ENCODE data around the gene SNX17. TPM values are rescaled to one million over a fixed set of nuclear protein-coding genes. Genes with fewer than 3 reads are reported as not detected.

SNX17 gene
- total and polyA plus RNA-seq, 12 donors = 32.4 to 82.5 (median 68.8) TPM

- DNase-seq (no peak), ATAC-seq (no peak)
- peaks cover 3 to 47% (median 31%) of the 10 kb centered on the region in 9 donors for H3K4me1 ChIP-seq
- no peaks in the 10 kb centered on the region for H3K27me3 ChIP-seq
- no peak for TF ChIP-seq CTCF (IDR thresholded peaks at IDR 0.05)
- no peak overlapping the region for H3K4me3 ChIP-seq
- intact Hi-C loops (cut with DNase I) = loop anchor here in 1 of 10 donors (10.0 kb wide), 1 partner anchor 601 kb away; no protein-coding TSS in a partner anchor
- H3K36me3 ChIP-seq = peaks cover 0 to 71% (median 48%) of the 10 kb centered on the region in 9 donors
- no peak overlapping the region for H3K27ac ChIP-seq
- H3K9me3 ChIP-seq = no peaks in the 10 kb centered on the region
- WGBS, 2 donors = 92 to 94% methylated on average over 20 of the region's 20 CpGs
Observed at GRCh38 chr2:27375513-27376099, 5.2 kb downstream of the SNX17 start.

- peaks cover 0 to 73% (median 48%) of the 10 kb centered on the region in 9 donors for H3K36me3 ChIP-seq
- H3K27me3 ChIP-seq = no peaks in the 10 kb centered on the region
- peaks cover 7 to 48% (median 30%) of the 10 kb centered on the region in 9 donors for H3K4me1 ChIP-seq
- no peaks in the 10 kb centered on the region for H3K9me3 ChIP-seq
- DNase-seq = no peak
- no peak for TF ChIP-seq CTCF (IDR thresholded peaks at IDR 0.05)
- ATAC-seq = no peak
- no peak overlapping the region for H3K4me3 ChIP-seq
- no peak overlapping the region for H3K27ac ChIP-seq
- intact Hi-C loops (cut with DNase I) = loop anchor here in 1 of 10 donors (10.0 kb wide), 1 partner anchor 602 kb away; no protein-coding TSS in a partner anchor
- 79 to 81% methylated on average over 16 of the region's 16 CpGs for WGBS, 2 donors
Observed at GRCh38 chr2:27376151-27376865, 5.9 kb downstream of the SNX17 start.

GRCh38 chr2:27376866-27377617, 6.6 kb downstream of the SNX17 start:
- Histone ChIP-seq H3K4me3 (no peak overlapping the region), H3K36me3 (peaks cover 0 to 79% (median 54%) of the 10 kb centered on the region in 9 donors), H3K27me3 (no peaks in the 10 kb centered on the region), H3K4me1 (peaks cover 5 to 45% (median 25%) of the 10 kb centered on the region in 9 donors), H3K27ac (no peak overlapping the region), H3K9me3 (no peaks in the 10 kb centered on the region)
- DNase-seq (no peak), ATAC-seq (no peak)
- intact Hi-C loops (cut with DNase I) = loop anchor here in 1 of 10 donors (10.0 kb wide), 1 partner anchor 602 kb away; no protein-coding TSS in a partner anchor
- TF ChIP-seq CTCF (IDR thresholded peaks at IDR 0.05) = no peak
- WGBS, 2 donors = 65 to 72% methylated on average over 10 of the region's 10 CpGs

GRCh38 chr2:27377618-27378095, 7.2 kb downstream of the SNX17 start:
- DNase-seq (no peak), ATAC-seq (no peak)
- Histone ChIP-seq H3K4me1 (peaks cover 5 to 39% (median 19%) of the 10 kb centered on the region in 9 donors), H3K9me3 (no peaks in the 10 kb centered on the region), H3K36me3 (peaks cover 0 to 79% (median 55%) of the 10 kb centered on the region in 9 donors), H3K27me3 (no peaks in the 10 kb centered on the region), H3K27ac (no peak overlapping the region), H3K4me3 (no peak overlapping the region)
- intact Hi-C loops (cut with DNase I) = loop anchor here in 1 of 10 donors (10.0 kb wide), 1 partner anchor 603 kb away; no protein-coding TSS in a partner anchor
- TF ChIP-seq CTCF (IDR thresholded peaks at IDR 0.05) = no peak
- WGBS, 2 donors = 87 to 89% methylated on average over 18 of the region's 18 CpGs
